GM23338 (cell line): Measurements from ENCODE around the gene BTRC. TPM values are rescaled to one million over a fixed set of nuclear protein-coding genes. Genes with fewer than 3 reads are reported as not detected.
A peak's percentile ranks its signal among the peaks of the same experiment; 100 is the strongest.

Experiments
- ATAC-seq: fragments of 200-7000 bp; cut with Tn5 transposase; 3 replicates; pipeline ENCODE4 v1.9.1; 2020
- DNase-seq: peaks from one replicate; pipeline ENCODE4 v3.0.0-alpha.2; 2015; ENCODE audit warnings: low spot score
- H2AFZ ChIP-seq: fragments of 200-600 bp; sonication (generic); 2 replicates; pipeline ENCODE4 v1.8.0; 2016; ENCODE audit warnings: antibody characterized with exemption, mild to moderate bottlenecking, moderate library complexity
- H3F3A ChIP-seq: fragments of 200-600 bp; sonication (generic); replicated peaks from 2 replicates; pipeline ENCODE4 v1.8.0; 2017; ENCODE audit warnings: antibody characterized with exemption, mixed run types, low read depth
- H3K27ac ChIP-seq: fragments of 200-600 bp; sonication (generic); 2 replicates; pipeline ENCODE4 v1.6.1; 2016; ENCODE audit warnings: low read depth
- H3K27me3 ChIP-seq: fragments of 200-600 bp; sonication (generic); 2 replicates; pipeline ENCODE4 v1.8.0; 2016; ENCODE audit warnings: mild to moderate bottlenecking, mixed run types, moderate library complexity; ENCODE audit not compliant: insufficient read depth
- H3K36me3 ChIP-seq: fragments of 200-600 bp; sonication (generic); 2 replicates; pipeline ENCODE4 v1.8.0; 2016; ENCODE audit warnings: mild to moderate bottlenecking; ENCODE audit not compliant: insufficient read depth
- H3K4me1 ChIP-seq: fragments of 200-600 bp; sonication (generic); 2 replicates; pipeline ENCODE4 v1.8.0; 2016; ENCODE audit warnings: mild to moderate bottlenecking, moderate library complexity; ENCODE audit not compliant: insufficient read depth
- H3K4me2 ChIP-seq: fragments of 200-600 bp; sonication (generic); 2 replicates; pipeline ENCODE4 v1.7.1; 2017; ENCODE audit warnings: mixed run types
- H3K4me3 ChIP-seq: fragments of 200-600 bp; sonication (generic); 2 replicates; pipeline ENCODE4 v1.6.1; 2016; ENCODE audit warnings: mixed run types
- H3K79me2 ChIP-seq: fragments of 200-600 bp; sonication (generic); replicated peaks from 2 replicates; pipeline ENCODE4 v1.8.0; 2017; ENCODE audit warnings: mild to moderate bottlenecking; ENCODE audit not compliant: insufficient read depth
- H3K9me2 ChIP-seq: fragments of 200-600 bp; sonication (generic); 2 replicates; pipeline ENCODE4 v1.8.0; 2017; ENCODE audit not compliant: insufficient read depth
- H4K20me1 ChIP-seq: fragments of 200-600 bp; sonication (generic); replicated peaks from 2 replicates; pipeline ENCODE4 v1.8.0; 2017; ENCODE audit warnings: mild to moderate bottlenecking; ENCODE audit not compliant: insufficient read depth
- H3K27ac Mint-ChIP-seq: 2 replicates; pipeline ENCODE4 v1.8.0; 2020; ENCODE audit warnings: inconsistent platforms, mild to moderate bottlenecking, moderate library complexity, mixed read lengths
- H3K27me3 Mint-ChIP-seq: 3 replicates; pipeline ENCODE4 v1.8.0; 2022; ENCODE audit warnings: low read depth, mild to moderate bottlenecking, moderate library complexity, mixed read lengths, inconsistent platforms; ENCODE audit not compliant: insufficient read depth, poor library complexity
- H3K36me3 Mint-ChIP-seq: 3 replicates; pipeline ENCODE4 v1.8.0; 2021; ENCODE audit warnings: low read depth, mild to moderate bottlenecking, inconsistent platforms, moderate library complexity, mixed read lengths
- H3K4me1 Mint-ChIP-seq: 3 replicates; pipeline ENCODE4 v1.8.0; 2020; ENCODE audit warnings: mild to moderate bottlenecking, inconsistent platforms, mixed read lengths
- H3K4me3 Mint-ChIP-seq: 3 replicates; pipeline ENCODE4 v1.8.0; 2021; ENCODE audit warnings: moderate library complexity, mild to moderate bottlenecking, inconsistent platforms, mixed read lengths
- H3K9me3 Mint-ChIP-seq: 3 replicates; pipeline ENCODE4 v1.8.0; 2020; ENCODE audit warnings: moderate library complexity, mild to moderate bottlenecking, inconsistent platforms, mixed read lengths
- CREB1 ChIP-seq: fragments of 250-450 bp; sonication (Bioruptor Pico); IDR thresholded peaks from 2 replicates; pipeline ENCODE4 v1.5.0; 2020; ENCODE audit warnings: low read depth, mild to moderate bottlenecking, moderate library complexity
- EZH2 ChIP-seq: fragments of 200-600 bp; sonication (generic); IDR thresholded peaks from one replicate; pipeline ENCODE4 v1.8.0; 2017; ENCODE audit warnings: antibody characterized with exemption, mild to moderate bottlenecking, low read depth; ENCODE audit not compliant: unreplicated experiment
- EZH2phosphoT487 ChIP-seq: fragments of 200-600 bp; sonication (generic); IDR thresholded peaks from one replicate; pipeline ENCODE4 v1.8.1; 2018; ENCODE audit warnings: antibody characterized with exemption; ENCODE audit not compliant: unreplicated experiment
- JUNB ChIP-seq: IDR thresholded peaks from one replicate; pipeline ENCODE4 v1.6.1; 2016; ENCODE audit warnings: antibody characterized with exemption; ENCODE audit not compliant: unreplicated experiment
- NANOG ChIP-seq: IDR thresholded peaks from 2 replicates; pipeline ENCODE4 v1.6.1; 2016; ENCODE audit warnings: antibody characterized with exemption, borderline replicate concordance
- POLR2AphosphoS5 ChIP-seq: IDR thresholded peaks from 2 replicates; pipeline ENCODE4 v1.6.1; 2016; ENCODE audit warnings: antibody characterized with exemption, low read depth
- STAT1 ChIP-seq: IDR thresholded peaks from one replicate; pipeline ENCODE4 v1.6.1; 2016; ENCODE audit warnings: antibody characterized with exemption; ENCODE audit not compliant: unreplicated experiment
- ZNF114 ChIP-seq: fragments of 250-450 bp; sonication (Bioruptor Pico); IDR thresholded peaks from 2 replicates; pipeline ENCODE4 v1.5.0; 2020; ENCODE audit warnings: mild to moderate bottlenecking, moderate library complexity
- ZNF331 ChIP-seq: fragments of 250-450 bp; sonication (Bioruptor Pico); IDR thresholded peaks from 2 replicates; pipeline ENCODE4 v1.5.0; 2020; ENCODE audit warnings: low read depth, mild to moderate bottlenecking, moderate library complexity
- polyA plus RNA-seq: library from polyadenylated mRNA; unstranded; fragments of >200 nt; fragmentation: Nextera tagmentation; extraction: Ambion mirVana; gene quantifications from 2 replicates; pipeline ENCODE4 v1.2.1, GENCODE V29; 2016
- total RNA-seq: library from RNA; depleted of rRNA; stranded (reverse); fragments of >200 nt; shearing (Covaris generic); gene quantifications from 2 replicates; pipeline ENCODE4 v1.2.3, GENCODE V29; 2014
- TF ChIP-seq, protein P1 (sequence below): IDR thresholded peaks from one replicate; pipeline ENCODE4 v1.6.1; 2018; ENCODE audit warnings: antibody characterized with exemption; ENCODE audit not compliant: unreplicated experiment
- TF ChIP-seq, protein P2 (sequence below), 2 experiments: fragments of 200-600 bp in 1 of 2; sonication (generic) in 1 of 2; conservative IDR thresholded peaks; 2 replicates each; pipeline versions ENCODE4 v1.5.1 to v1.6.1; 2016 to 2017; ENCODE audit warnings: antibody characterized with exemption in 2 of 2, low read depth in 2 of 2, mild to moderate bottlenecking in 2 of 2, moderate library complexity in 1 of 2
- TF ChIP-seq, protein P3 (sequence below): fragments of 250-450 bp; sonication (Bioruptor Pico); IDR thresholded peaks from 2 replicates; pipeline ENCODE4 v1.5.0; 2020; ENCODE audit warnings: mild to moderate bottlenecking, moderate library complexity
- TF ChIP-seq, protein P4 (sequence below): IDR thresholded peaks from 2 replicates; pipeline ENCODE4 v1.6.1; 2016; ENCODE audit warnings: antibody characterized with exemption

Gene BTRC
- total and polyA plus RNA-seq, 2 experiments from 2014 or later, result 10.0 to 17.5 TPM

DNA sequence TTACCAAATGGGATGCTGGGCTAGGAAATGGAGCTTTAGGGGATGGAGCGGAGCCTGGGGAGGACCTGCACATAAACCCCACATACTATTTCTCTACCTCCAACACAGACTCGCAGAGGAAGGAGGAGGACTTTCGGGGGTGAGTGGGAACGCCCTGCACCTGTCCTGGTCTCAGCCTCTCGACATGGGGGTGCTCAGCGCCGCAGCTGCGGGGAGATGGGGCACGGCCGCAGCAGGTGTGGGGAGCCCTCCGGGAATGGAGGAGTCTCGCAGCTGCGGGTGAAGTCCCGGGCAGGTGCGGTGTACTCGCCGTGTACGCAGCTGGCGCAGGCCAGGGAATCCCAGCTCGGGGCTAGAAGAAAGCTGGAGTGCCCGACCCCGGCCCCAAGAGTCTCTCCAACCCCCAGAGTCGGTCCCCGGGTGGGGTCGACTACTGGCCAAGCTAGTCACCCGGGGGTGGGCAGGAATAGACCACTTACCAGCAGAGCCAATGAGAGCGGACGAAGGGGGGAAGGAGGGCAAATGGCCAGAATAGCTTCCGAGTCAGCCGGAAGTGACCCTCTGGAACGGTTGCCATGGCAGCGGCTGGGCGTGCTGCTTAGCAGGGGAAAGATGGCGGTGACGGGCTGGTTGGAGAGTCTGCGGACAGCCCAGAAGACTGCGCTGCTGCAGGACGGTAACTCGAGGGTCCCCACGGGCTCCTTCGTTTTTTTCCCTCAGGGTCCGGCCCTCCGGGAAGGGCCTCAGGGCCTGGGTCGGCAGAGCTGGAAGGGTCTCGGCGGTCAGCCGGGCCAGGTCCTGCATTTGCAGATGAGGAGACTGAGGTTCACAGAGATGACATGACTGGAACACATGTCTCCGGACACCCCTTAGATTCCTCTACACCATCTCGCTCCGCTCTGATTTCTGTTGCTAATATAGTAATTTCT lies 234.0 kb downstream of the BTRC start, which contains the start of the genes DPCD and POLL:
Gene DPCD, plus strand, starts transcription at position 597 of the 929 bp plus-strand sequence. Its CDS starts 16 bp downstream, at position 613.
Gene POLL, minus strand, starts transcription at position 533 of the 929 bp plus-strand sequence. CDS start 897 bp downstream, outside the sequence.
- H3K27ac ChIP-seq, result no peak within 1 kb of the TSS; the same call in 1 of the 2 replicates
- H3F3A ChIP-seq, result no peaks in the 10 kb centered on the region
- TF ChIP-seq NANOG, result no peak
- TF ChIP-seq ZNF114 (CRISPR knock-in tag), result no peak
- TF ChIP-seq, protein P1, sequence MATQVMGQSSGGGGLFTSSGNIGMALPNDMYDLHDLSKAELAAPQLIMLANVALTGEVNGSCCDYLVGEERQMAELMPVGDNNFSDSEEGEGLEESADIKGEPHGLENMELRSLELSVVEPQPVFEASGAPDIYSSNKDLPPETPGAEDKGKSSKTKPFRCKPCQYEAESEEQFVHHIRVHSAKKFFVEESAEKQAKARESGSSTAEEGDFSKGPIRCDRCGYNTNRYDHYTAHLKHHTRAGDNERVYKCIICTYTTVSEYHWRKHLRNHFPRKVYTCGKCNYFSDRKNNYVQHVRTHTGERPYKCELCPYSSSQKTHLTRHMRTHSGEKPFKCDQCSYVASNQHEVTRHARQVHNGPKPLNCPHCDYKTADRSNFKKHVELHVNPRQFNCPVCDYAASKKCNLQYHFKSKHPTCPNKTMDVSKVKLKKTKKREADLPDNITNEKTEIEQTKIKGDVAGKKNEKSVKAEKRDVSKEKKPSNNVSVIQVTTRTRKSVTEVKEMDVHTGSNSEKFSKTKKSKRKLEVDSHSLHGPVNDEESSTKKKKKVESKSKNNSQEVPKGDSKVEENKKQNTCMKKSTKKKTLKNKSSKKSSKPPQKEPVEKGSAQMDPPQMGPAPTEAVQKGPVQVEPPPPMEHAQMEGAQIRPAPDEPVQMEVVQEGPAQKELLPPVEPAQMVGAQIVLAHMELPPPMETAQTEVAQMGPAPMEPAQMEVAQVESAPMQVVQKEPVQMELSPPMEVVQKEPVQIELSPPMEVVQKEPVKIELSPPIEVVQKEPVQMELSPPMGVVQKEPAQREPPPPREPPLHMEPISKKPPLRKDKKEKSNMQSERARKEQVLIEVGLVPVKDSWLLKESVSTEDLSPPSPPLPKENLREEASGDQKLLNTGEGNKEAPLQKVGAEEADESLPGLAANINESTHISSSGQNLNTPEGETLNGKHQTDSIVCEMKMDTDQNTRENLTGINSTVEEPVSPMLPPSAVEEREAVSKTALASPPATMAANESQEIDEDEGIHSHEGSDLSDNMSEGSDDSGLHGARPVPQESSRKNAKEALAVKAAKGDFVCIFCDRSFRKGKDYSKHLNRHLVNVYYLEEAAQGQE, result no peak
- peak; percentile 89 for TF ChIP-seq POLR2AphosphoS5
- TF ChIP-seq, protein P2, sequence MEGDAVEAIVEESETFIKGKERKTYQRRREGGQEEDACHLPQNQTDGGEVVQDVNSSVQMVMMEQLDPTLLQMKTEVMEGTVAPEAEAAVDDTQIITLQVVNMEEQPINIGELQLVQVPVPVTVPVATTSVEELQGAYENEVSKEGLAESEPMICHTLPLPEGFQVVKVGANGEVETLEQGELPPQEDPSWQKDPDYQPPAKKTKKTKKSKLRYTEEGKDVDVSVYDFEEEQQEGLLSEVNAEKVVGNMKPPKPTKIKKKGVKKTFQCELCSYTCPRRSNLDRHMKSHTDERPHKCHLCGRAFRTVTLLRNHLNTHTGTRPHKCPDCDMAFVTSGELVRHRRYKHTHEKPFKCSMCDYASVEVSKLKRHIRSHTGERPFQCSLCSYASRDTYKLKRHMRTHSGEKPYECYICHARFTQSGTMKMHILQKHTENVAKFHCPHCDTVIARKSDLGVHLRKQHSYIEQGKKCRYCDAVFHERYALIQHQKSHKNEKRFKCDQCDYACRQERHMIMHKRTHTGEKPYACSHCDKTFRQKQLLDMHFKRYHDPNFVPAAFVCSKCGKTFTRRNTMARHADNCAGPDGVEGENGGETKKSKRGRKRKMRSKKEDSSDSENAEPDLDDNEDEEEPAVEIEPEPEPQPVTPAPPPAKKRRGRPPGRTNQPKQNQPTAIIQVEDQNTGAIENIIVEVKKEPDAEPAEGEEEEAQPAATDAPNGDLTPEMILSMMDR (conservative IDR thresholded peaks at IDR 0.05; ENCODE audit: low read depth in 2 of 2), result no peak
- TF ChIP-seq JUNB, result no peak
- TF ChIP-seq, protein P3, sequence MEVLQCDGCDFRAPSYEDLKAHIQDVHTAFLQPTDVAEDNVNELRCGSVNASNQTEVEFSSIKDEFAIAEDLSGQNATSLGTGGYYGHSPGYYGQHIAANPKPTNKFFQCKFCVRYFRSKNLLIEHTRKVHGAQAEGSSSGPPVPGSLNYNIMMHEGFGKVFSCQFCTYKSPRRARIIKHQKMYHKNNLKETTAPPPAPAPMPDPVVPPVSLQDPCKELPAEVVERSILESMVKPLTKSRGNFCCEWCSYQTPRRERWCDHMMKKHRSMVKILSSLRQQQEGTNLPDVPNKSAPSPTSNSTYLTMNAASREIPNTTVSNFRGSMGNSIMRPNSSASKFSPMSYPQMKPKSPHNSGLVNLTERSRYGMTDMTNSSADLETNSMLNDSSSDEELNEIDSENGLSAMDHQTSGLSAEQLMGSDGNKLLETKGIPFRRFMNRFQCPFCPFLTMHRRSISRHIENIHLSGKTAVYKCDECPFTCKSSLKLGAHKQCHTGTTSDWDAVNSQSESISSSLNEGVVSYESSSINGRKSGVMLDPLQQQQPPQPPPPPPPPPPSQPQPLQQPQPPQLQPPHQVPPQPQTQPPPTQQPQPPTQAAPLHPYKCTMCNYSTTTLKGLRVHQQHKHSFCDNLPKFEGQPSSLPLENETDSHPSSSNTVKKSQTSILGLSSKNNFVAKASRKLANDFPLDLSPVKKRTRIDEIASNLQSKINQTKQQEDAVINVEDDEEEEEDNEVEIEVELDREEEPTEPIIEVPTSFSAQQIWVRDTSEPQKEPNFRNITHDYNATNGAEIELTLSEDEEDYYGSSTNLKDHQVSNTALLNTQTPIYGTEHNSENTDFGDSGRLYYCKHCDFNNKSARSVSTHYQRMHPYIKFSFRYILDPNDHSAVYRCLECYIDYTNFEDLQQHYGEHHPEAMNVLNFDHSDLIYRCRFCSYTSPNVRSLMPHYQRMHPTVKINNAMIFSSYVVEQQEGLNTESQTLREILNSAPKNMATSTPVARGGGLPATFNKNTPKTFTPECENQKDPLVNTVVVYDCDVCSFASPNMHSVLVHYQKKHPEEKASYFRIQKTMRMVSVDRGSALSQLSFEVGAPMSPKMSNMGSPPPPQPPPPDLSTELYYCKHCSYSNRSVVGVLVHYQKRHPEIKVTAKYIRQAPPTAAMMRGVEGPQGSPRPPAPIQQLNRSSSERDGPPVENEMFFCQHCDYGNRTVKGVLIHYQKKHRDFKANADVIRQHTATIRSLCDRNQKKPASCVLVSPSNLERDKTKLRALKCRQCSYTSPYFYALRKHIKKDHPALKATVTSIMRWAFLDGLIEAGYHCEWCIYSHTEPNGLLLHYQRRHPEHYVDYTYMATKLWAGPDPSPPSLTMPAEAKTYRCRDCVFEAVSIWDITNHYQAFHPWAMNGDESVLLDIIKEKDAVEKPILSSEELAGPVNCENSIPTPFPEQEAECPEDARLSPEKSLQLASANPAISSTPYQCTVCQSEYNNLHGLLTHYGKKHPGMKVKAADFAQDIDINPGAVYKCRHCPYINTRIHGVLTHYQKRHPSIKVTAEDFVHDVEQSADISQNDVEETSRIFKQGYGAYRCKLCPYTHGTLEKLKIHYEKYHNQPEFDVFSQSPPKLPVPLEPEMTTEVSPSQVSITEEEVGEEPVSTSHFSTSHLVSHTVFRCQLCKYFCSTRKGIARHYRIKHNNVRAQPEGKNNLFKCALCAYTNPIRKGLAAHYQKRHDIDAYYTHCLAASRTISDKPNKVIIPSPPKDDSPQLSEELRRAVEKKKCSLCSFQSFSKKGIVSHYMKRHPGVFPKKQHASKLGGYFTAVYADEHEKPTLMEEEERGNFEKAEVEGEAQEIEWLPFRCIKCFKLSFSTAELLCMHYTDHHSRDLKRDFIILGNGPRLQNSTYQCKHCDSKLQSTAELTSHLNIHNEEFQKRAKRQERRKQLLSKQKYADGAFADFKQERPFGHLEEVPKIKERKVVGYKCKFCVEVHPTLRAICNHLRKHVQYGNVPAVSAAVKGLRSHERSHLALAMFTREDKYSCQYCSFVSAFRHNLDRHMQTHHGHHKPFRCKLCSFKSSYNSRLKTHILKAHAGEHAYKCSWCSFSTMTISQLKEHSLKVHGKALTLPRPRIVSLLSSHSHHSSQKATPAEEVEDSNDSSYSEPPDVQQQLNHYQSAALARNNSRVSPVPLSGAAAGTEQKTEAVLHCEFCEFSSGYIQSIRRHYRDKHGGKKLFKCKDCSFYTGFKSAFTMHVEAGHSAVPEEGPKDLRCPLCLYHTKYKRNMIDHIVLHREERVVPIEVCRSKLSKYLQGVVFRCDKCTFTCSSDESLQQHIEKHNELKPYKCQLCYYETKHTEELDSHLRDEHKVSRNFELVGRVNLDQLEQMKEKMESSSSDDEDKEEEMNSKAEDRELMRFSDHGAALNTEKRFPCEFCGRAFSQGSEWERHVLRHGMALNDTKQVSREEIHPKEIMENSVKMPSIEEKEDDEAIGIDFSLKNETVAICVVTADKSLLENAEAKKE (CRISPR knock-in tag), result no peak
- no peak for TF ChIP-seq STAT1
- TF ChIP-seq ZNF331, result no peak
- no peak for TF ChIP-seq CREB1 (CRISPR knock-in tag)
- TF ChIP-seq EZH2phosphoT487, result no peak
- no peak for TF ChIP-seq EZH2
- TF ChIP-seq, protein P4, sequence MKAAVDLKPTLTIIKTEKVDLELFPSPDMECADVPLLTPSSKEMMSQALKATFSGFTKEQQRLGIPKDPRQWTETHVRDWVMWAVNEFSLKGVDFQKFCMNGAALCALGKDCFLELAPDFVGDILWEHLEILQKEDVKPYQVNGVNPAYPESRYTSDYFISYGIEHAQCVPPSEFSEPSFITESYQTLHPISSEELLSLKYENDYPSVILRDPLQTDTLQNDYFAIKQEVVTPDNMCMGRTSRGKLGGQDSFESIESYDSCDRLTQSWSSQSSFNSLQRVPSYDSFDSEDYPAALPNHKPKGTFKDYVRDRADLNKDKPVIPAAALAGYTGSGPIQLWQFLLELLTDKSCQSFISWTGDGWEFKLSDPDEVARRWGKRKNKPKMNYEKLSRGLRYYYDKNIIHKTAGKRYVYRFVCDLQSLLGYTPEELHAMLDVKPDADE, result peak; percentile 81
- Mint-ChIP-seq H3K36me3 (peaks cover 12% of the 10 kb centered on the region), H3K27me3 (peaks cover 10% of the 10 kb centered on the region), H3K27ac (peak within 1 kb of the TSS; percentile 92), H3K4me3 (peak within 1 kb of the TSS; percentile 98), H3K4me1 (peaks cover 13% of the 10 kb centered on the region), H3K9me3 (no peaks in the 10 kb centered on the region)
- peak within 1 kb of the TSS; percentile 91 for H3K4me2 ChIP-seq
- peak within 1 kb of the TSS; percentile 96 for H2AFZ ChIP-seq
- H3K4me3 ChIP-seq, result peak within 1 kb of the TSS; percentile 99
- no peaks in the 10 kb centered on the region; the same call in none of the 2 replicates for H3K36me3 ChIP-seq
- no peaks in the 10 kb centered on the region for H4K20me1 ChIP-seq
- DNase-seq (peak; percentile 99), ATAC-seq (peak; percentile 97)
- peaks cover 16% of the 10 kb centered on the region; the same call in 1 of the 2 replicates for H3K79me2 ChIP-seq
- no peaks in the 10 kb centered on the region for H3K27me3 ChIP-seq
- H3K4me1 ChIP-seq, result peaks cover 14% of the 10 kb centered on the region
- H3K9me2 ChIP-seq, result no peaks in the 10 kb centered on the region
